ENCODE data around the gene ADAM19.

The ADAM19 gene

GRCh38 chr5:157594675-157595459 is 19.3 kb upstream of the ADAM19 start:
- DNase-seq, result no peak

- no peak for DNase-seq
Measured at GRCh38 chr5:157594257-157594656, 18.7 kb upstream of the ADAM19 start.

GRCh38 chr5:157593052-157593757 is 17.6 kb upstream of the ADAM19 start:
- DNase-seq, result no peak

- DNase-seq, result no peak
Measured at GRCh38 chr5:157592594-157592993, 17.0 kb upstream of the ADAM19 start.

- no peak for DNase-seq
Measured at GRCh38 chr5:157590478-157590877, 14.9 kb upstream of the ADAM19 start.

- DNase-seq, result no peak
Measured at GRCh38 chr5:157584628-157585027, 9.1 kb upstream of the ADAM19 start.

GRCh38 chr5:157582731-157583620 is 7.4 kb upstream of the ADAM19 start:
- no peak for DNase-seq

- no peak for DNase-seq
Measured at GRCh38 chr5:157581901-157582300, 6.3 kb upstream of the ADAM19 start.

GRCh38 chr5:157578079-157578780 is 2.7 kb upstream of the ADAM19 start:
- no peak for DNase-seq

GRCh38 chr5:157576678-157577077 is 1.1 kb upstream of the ADAM19 start:
- DNase-seq, result no peak

GRCh38 chr5:157574456-157575380 is 857 bp downstream of the ADAM19 start:
- no peak for DNase-seq

GRCh38 chr5:157571357-157571827 is 4.2 kb downstream of the ADAM19 start:
- no peak for DNase-seq

GRCh38 chr5:157570531-157571200 is 4.9 kb downstream of the ADAM19 start:
- DNase-seq, result no peak

- no peak for DNase-seq
Measured at GRCh38 chr5:157568720-157569119, 6.9 kb downstream of the ADAM19 start.

GRCh38 chr5:157568222-157568621 is 7.4 kb downstream of the ADAM19 start:
- no peak for DNase-seq

GRCh38 chr5:157566902-157567489 is 8.6 kb downstream of the ADAM19 start:
- DNase-seq, result no peak

- no peak for DNase-seq
Measured at GRCh38 chr5:157563929-157564716, 11.5 kb downstream of the ADAM19 start.

GRCh38 chr5:157563373-157563928 is 12.1 kb downstream of the ADAM19 start:
- no peak for DNase-seq

- no peak for DNase-seq
Measured at GRCh38 chr5:157562111-157562581, 13.4 kb downstream of the ADAM19 start.

All from NCI-H510A treated with DMSO at 0.1 percent for 48 hours (cell line).